GM19397 (cell line): Measurements from ENCODE around the gene PCNX1.

Experiments used
- ATAC-seq: cut with Tn5 transposase; IDR thresholded peaks from one replicate; pipeline ENCODE4 v1.9.1; 2021; ENCODE audit warnings: mild to moderate bottlenecking, moderate library complexity; ENCODE audit not compliant: unreplicated experiment

PCNX1 gene

GRCh38 chr14:70954068-70954467 is 46.8 kb downstream of the PCNX1 start:
- no peak for ATAC-seq

GRCh38 chr14:70955543-70956480 is 48.6 kb downstream of the PCNX1 start:
- ATAC-seq = no peak

- no peak for ATAC-seq
Observed at GRCh38 chr14:70956511-70956910, 49.3 kb downstream of the PCNX1 start.

GRCh38 chr14:70957710-70958109 is 50.5 kb downstream of the PCNX1 start:
- no peak for ATAC-seq

GRCh38 chr14:70962935-70963334 is 55.7 kb downstream of the PCNX1 start:
- no peak for ATAC-seq

GRCh38 chr14:70964492-70964891 is 57.2 kb downstream of the PCNX1 start:
- ATAC-seq = no peak

- ATAC-seq = no peak
Observed at GRCh38 chr14:70971560-70971959, 64.3 kb downstream of the PCNX1 start.

- ATAC-seq = no peak
Observed at GRCh38 chr14:70972107-70972976, 65.1 kb downstream of the PCNX1 start.

GRCh38 chr14:70976591-70976990 is 69.3 kb downstream of the PCNX1 start:
- ATAC-seq = no peak

GRCh38 chr14:70981000-70981952 is 74.0 kb downstream of the PCNX1 start:
- no peak for ATAC-seq

- ATAC-seq = no peak
Observed at GRCh38 chr14:70982200-70982599, 74.9 kb downstream of the PCNX1 start.

GRCh38 chr14:70987041-70987440 is 79.8 kb downstream of the PCNX1 start:
- ATAC-seq = no peak

- no peak for ATAC-seq
Observed at GRCh38 chr14:70988452-70988851, 81.2 kb downstream of the PCNX1 start.

- no peak for ATAC-seq
Observed at GRCh38 chr14:70993931-70994330, 86.7 kb downstream of the PCNX1 start.

- no peak for ATAC-seq
Observed at GRCh38 chr14:70995211-70995610, 88.0 kb downstream of the PCNX1 start.

GRCh38 chr14:70995671-70996070 is 88.4 kb downstream of the PCNX1 start:
- no peak for ATAC-seq

GRCh38 chr14:70999117-70999516 is 91.9 kb downstream of the PCNX1 start:
- no peak for ATAC-seq

- ATAC-seq = no peak
Observed at GRCh38 chr14:71000091-71000490, 92.8 kb downstream of the PCNX1 start.

GRCh38 chr14:71001742-71002141 is 94.5 kb downstream of the PCNX1 start:
- ATAC-seq = no peak

- ATAC-seq = no peak
Observed at GRCh38 chr14:71003156-71003555, 95.9 kb downstream of the PCNX1 start.

- ATAC-seq = no peak
Observed at GRCh38 chr14:71004481-71004880, 97.2 kb downstream of the PCNX1 start.
